Measurements from ENCODE around the gene CAMKK1.

The CAMKK1 gene

GRCh38 chr17:3893003-3893719 is at the start of gene CAMKK1:
TSS of gene CAMKK1 (minus strand) at chr17:3893053. CDS start at chr17:3885687, 7,366 bp downstream.
- peak; percentile 89 for DNase-seq

GRCh38 chr17:3940965-3941698 is 48.3 kb upstream of the CAMKK1 start:
- DNase-seq = no peak

- no peak for DNase-seq
Observed at GRCh38 chr17:3937359-3937758, 44.5 kb upstream of the CAMKK1 start.

GRCh38 chr17:3935825-3936355 is 43.0 kb upstream of the CAMKK1 start:
- DNase-seq = peak; percentile 47

- peak; percentile 66 for DNase-seq
Observed at GRCh38 chr17:3935140-3935542, 42.3 kb upstream of the CAMKK1 start.

GRCh38 chr17:3929764-3930163 is 36.9 kb upstream of the CAMKK1 start:
- no peak for DNase-seq

GRCh38 chr17:3929181-3929580 is 36.3 kb upstream of the CAMKK1 start:
- no peak for DNase-seq

- no peak for DNase-seq
Observed at GRCh38 chr17:3928406-3928805, 35.6 kb upstream of the CAMKK1 start.

- DNase-seq = no peak
Observed at GRCh38 chr17:3927628-3928340, 34.9 kb upstream of the CAMKK1 start.

- DNase-seq = no peak
Observed at GRCh38 chr17:3926860-3927627, 34.2 kb upstream of the CAMKK1 start.

GRCh38 chr17:3925684-3926485 is 33.0 kb upstream of the CAMKK1 start:
- no peak for DNase-seq

GRCh38 chr17:3924512-3925350 is 31.9 kb upstream of the CAMKK1 start:
- DNase-seq = no peak

GRCh38 chr17:3923466-3924190 is 30.8 kb upstream of the CAMKK1 start:
- DNase-seq = no peak

- DNase-seq = no peak
Observed at GRCh38 chr17:3922765-3923164, 29.9 kb upstream of the CAMKK1 start.

GRCh38 chr17:3921502-3922319 is 28.9 kb upstream of the CAMKK1 start:
- DNase-seq = no peak

- no peak for DNase-seq
Observed at GRCh38 chr17:3921006-3921405, 28.2 kb upstream of the CAMKK1 start.

GRCh38 chr17:3919123-3919624 is 26.3 kb upstream of the CAMKK1 start:
- DNase-seq = no peak

GRCh38 chr17:3918372-3919122 is 25.7 kb upstream of the CAMKK1 start:
- DNase-seq = no peak
